Testis (tissue), 2 donors: Measurements from ENCODE around the gene LMX1A.

Experiments used
- POLR2A ChIP-seq: fragments of 450-650 bp; IDR thresholded peaks from one replicate; pipeline ENCODE4 v1.6.1; 2017; ENCODE audit warnings: antibody characterized with exemption, mild to moderate bottlenecking, moderate library complexity
- TF ChIP-seq, protein P1 (sequence below), 3 experiments: fragments of 450-650 bp in 2 of 3; fragments of 200-600 bp in 1 of 3; sonication (generic) in 1 of 3; IDR thresholded peaks; one replicate each; pipeline ENCODE4 v1.5.1; 2016 to 2019; ENCODE audit warnings: antibody characterized with exemption in 3 of 3, mild to moderate bottlenecking in 2 of 3, moderate library complexity in 1 of 3

GRCh38 chr1:165162671-165163241, 193.8 kb downstream of the LMX1A start:
- TF ChIP-seq, protein P1, sequence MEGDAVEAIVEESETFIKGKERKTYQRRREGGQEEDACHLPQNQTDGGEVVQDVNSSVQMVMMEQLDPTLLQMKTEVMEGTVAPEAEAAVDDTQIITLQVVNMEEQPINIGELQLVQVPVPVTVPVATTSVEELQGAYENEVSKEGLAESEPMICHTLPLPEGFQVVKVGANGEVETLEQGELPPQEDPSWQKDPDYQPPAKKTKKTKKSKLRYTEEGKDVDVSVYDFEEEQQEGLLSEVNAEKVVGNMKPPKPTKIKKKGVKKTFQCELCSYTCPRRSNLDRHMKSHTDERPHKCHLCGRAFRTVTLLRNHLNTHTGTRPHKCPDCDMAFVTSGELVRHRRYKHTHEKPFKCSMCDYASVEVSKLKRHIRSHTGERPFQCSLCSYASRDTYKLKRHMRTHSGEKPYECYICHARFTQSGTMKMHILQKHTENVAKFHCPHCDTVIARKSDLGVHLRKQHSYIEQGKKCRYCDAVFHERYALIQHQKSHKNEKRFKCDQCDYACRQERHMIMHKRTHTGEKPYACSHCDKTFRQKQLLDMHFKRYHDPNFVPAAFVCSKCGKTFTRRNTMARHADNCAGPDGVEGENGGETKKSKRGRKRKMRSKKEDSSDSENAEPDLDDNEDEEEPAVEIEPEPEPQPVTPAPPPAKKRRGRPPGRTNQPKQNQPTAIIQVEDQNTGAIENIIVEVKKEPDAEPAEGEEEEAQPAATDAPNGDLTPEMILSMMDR (IDR thresholded peaks at IDR 0.05), result no peak
- no peak for TF ChIP-seq POLR2A
